ENCODE data around the gene CCDC110. TPM values are rescaled to one million over a fixed set of nuclear protein-coding genes. Genes with fewer than 3 reads are reported as not detected.
"Not testable (repeated sequence)": the region's sequence is repeated elsewhere in the genome, so short reads cannot be mapped to it uniquely, and the experiment has no call there.

CCDC110 gene
- total RNA-seq, 6 experiments from 2014 or later, result not detected

DNA sequence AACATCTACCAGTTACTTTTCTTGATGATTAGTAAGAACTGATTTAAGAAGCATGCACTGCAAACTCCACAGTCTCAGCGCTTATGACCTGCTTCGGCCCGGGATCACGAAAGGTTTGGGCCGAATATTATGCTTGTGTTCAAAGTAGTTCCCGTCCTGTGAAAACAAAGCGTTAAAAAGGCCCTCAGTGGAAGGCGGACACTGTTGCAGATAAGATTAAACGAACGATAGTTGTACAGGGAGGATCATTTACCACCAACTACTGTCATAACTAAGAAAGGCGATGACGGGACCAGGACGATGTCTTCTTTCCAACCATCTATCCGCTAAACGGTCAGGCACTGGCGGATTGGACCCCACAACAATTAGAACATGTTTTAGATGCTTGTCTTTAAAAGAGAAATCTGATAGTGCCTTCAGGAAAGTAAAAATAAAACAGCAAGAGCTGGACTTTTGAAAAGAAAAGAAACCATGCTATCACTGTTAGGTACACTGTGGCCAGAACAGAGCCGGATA lies 42.7 kb upstream of the CCDC110 start:
- peaks cover 25% of the 10 kb centered on the region for H3K4me1 Mint-ChIP-seq (ENCODE audit: low read depth)
- H3K36me3 Mint-ChIP-seq (ENCODE audit: low read depth), result no peaks in the 10 kb centered on the region
- H3K27ac Mint-ChIP-seq, result no peak overlapping the region
- DNase-seq, result no peak
- peaks cover 2% of the 10 kb centered on the region; the same call in 1 of the 2 replicates for H3K27me3 Mint-ChIP-seq (ENCODE audit: insufficient read depth)
- no peaks in the 10 kb centered on the region for H3K9me3 Mint-ChIP-seq
- TF ChIP-seq, protein P1, sequence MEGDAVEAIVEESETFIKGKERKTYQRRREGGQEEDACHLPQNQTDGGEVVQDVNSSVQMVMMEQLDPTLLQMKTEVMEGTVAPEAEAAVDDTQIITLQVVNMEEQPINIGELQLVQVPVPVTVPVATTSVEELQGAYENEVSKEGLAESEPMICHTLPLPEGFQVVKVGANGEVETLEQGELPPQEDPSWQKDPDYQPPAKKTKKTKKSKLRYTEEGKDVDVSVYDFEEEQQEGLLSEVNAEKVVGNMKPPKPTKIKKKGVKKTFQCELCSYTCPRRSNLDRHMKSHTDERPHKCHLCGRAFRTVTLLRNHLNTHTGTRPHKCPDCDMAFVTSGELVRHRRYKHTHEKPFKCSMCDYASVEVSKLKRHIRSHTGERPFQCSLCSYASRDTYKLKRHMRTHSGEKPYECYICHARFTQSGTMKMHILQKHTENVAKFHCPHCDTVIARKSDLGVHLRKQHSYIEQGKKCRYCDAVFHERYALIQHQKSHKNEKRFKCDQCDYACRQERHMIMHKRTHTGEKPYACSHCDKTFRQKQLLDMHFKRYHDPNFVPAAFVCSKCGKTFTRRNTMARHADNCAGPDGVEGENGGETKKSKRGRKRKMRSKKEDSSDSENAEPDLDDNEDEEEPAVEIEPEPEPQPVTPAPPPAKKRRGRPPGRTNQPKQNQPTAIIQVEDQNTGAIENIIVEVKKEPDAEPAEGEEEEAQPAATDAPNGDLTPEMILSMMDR (IDR thresholded peaks at IDR 0.05), result no peak
- H3K4me3 Mint-ChIP-seq, result no peak overlapping the region

DNA sequence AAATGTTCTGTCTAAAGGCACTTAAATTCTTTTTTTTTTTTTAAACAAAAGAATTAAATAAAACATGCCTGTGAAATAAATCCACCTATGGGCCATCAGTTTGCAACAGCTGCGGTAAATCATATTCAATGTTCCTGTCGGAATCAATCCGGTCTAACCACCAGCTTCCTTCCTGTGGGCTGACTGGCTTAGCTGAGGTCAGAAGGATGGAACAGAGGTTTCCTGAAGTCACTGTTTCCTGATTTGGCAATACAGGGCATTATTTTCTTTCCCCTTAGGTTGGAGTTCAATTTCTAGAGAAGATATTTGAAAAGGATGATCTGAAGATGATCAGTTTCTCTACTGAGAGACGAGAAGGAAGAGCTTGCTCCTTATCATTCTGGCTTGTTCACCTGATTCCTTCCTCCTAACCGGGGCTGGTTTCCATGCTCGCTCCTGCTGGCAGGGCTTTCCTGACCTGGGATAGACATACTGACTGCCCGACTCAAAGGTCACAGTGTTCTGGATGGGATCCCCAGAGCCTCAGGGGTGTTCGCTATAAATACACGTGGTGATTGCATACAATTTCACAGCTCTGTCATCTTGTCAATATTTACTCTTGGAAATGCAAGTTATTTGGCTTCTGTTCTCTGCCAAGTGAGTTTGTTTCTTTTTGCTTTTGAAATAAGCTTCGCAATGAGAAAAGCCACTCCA lies 42.1 kb upstream of the CCDC110 start:
- Mint-ChIP-seq H3K27ac (no peak overlapping the region), H3K4me1 (ENCODE audit: low read depth) (peaks cover 25% of the 10 kb centered on the region), H3K4me3 (no peak overlapping the region), H3K36me3 (ENCODE audit: low read depth) (no peaks in the 10 kb centered on the region), H3K27me3 (ENCODE audit: insufficient read depth) (peaks cover 2% of the 10 kb centered on the region; the same call in 1 of the 2 replicates), H3K9me3 (no peaks in the 10 kb centered on the region)
- TF ChIP-seq, protein P1 (IDR thresholded peaks at IDR 0.05), result no peak
- DNase-seq, result no peak

DNA sequence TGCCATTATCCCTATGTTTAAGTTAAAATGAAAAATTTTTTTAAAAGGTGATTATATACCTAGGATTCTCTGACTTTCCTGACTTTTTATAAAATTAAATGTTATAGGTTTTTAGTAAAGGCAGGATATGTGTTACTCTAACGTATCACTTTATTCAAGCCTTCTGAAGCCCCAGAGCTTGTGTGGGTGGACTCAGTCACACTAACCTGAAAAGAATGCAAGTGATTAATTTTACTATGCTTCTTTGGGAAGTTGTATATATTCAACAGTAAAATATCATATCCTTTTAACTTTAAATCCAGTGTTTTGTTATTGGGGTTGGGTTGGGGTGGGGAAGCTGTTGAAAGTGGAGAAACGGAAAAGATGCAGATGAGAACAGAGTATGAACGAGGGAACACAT lies 41.0 kb upstream of the CCDC110 start:
- peaks cover 4% of the 10 kb centered on the region for H3K27me3 Mint-ChIP-seq (ENCODE audit: insufficient read depth)
- H3K27ac Mint-ChIP-seq, result no peak overlapping the region
- TF ChIP-seq, protein P1 (IDR thresholded peaks at IDR 0.05), result no peak
- DNase-seq, result peak; percentile 48
- no peaks in the 10 kb centered on the region for H3K9me3 Mint-ChIP-seq
- no peaks in the 10 kb centered on the region for H3K36me3 Mint-ChIP-seq (ENCODE audit: low read depth)
- H3K4me3 Mint-ChIP-seq, result peak overlapping the region; percentile 44
- H3K4me1 Mint-ChIP-seq (ENCODE audit: low read depth), result peaks cover 25% of the 10 kb centered on the region

DNA sequence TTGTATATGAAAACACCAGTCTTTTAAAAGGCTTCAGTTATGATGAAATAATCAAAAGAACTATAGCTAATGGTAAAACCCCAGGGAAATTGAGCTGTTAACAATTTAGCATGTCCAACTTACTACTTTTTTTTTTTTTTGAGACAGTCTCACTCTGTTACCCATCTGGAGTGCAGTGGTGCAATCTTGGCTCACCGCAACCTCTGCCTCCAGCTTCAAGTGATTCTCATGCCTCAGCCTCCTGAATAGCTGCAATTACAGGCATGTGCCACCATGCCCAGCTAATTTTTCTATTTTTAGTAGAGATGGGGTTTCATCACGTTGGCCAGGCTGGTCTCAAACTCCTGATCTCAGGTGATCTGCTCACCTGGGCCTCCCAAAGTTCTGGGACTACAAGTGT lies 39.7 kb upstream of the CCDC110 start:
- H3K36me3 Mint-ChIP-seq (ENCODE audit: low read depth); DNase-seq; H3K9me3 Mint-ChIP-seq; H3K4me3 Mint-ChIP-seq; H3K27me3 Mint-ChIP-seq (ENCODE audit: insufficient read depth); H3K27ac Mint-ChIP-seq: not testable (repeated sequence)
- H3K4me1 Mint-ChIP-seq (ENCODE audit: low read depth), result peaks cover 25% of the 10 kb centered on the region

DNA sequence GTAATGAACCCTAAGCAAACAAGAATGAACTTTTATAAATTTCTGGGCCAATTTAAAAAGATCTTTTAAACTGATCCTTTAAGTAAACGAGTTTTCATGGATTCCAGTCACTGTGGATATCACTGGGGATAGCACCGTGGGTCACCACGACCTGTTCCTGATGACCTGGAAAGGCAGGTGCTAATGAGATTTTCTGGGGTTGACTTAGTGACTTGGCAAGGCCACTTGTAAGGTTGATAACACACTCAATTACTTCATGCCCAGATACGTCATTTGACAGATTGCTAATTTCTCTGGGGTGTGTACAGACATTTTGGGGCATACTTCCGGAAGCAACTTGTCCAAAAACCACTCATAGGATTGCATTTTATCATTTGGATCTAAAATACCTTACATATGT lies 39.3 kb upstream of the CCDC110 start:
- H3K27me3 Mint-ChIP-seq (ENCODE audit: insufficient read depth), result peaks cover 2% of the 10 kb centered on the region; the same call in 1 of the 2 replicates
- H3K9me3 Mint-ChIP-seq, result no peaks in the 10 kb centered on the region
- no peaks in the 10 kb centered on the region for H3K36me3 Mint-ChIP-seq (ENCODE audit: low read depth)
- no peak overlapping the region for H3K27ac Mint-ChIP-seq
- H3K4me1 Mint-ChIP-seq (ENCODE audit: low read depth), result peaks cover 25% of the 10 kb centered on the region
- H3K4me3 Mint-ChIP-seq, result no peak overlapping the region
- TF ChIP-seq, protein P1 (IDR thresholded peaks at IDR 0.05), result no peak
- no peak for DNase-seq

DNA sequence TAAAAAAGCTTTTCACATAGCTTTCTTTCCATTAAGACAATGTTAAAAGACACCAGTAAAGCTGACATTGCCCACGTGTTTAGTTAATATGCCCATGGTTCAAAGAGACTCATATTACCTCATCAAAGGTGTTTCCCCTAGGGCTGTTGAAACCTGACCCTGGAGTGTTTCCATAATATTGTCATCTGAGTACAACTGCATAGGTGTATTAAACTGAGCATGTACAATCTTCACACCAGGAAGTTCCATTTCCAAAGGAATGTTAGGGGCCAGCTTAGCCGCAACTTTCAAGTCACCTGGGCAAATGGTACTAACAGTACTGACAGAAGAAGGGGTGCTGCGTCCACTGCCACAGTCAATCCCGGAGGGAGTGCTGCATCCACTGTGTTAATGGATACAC lies 36.6 kb upstream of the CCDC110 start:
- TF ChIP-seq, protein P1 (IDR thresholded peaks at IDR 0.05), result no peak
- Mint-ChIP-seq H3K36me3 (ENCODE audit: low read depth) (no peaks in the 10 kb centered on the region), H3K9me3 (no peaks in the 10 kb centered on the region), H3K4me1 (ENCODE audit: low read depth) (peaks cover 29% of the 10 kb centered on the region), H3K4me3 (no peak overlapping the region), H3K27me3 (ENCODE audit: insufficient read depth) (peaks cover 2% of the 10 kb centered on the region; the same call in 1 of the 2 replicates), H3K27ac (no peak overlapping the region)
- DNase-seq, result no peak
